Lung (tissue), 12 donors: ENCODE results near the gene DOK6. TPM values are rescaled to one million over a fixed set of nuclear protein-coding genes. Genes with fewer than 3 reads are reported as not detected.

ENCODE experiments used
- ATAC-seq: fragments of 200-7000 bp; cut with Tn5 transposase; one replicate; pipeline ENCODE4 v1.9.1; 2020; ENCODE audit warnings: moderate number of reproducible peaks; ENCODE audit not compliant: insufficient read depth, low FRiP score
- DNase-seq, 3 donors: peaks; one replicate each; pipeline ENCODE4 v3.0.0-alpha.2; 2013 to 2017
- H3K27ac ChIP-seq, 2 donors: one replicate each; pipeline ENCODE4 v1.5.1; 2013; ENCODE audit warnings: mild to moderate bottlenecking in 2 of 2, moderate library complexity in 2 of 2, control low read depth in 1 of 2, inconsistent platforms in 1 of 2, low read depth in 1 of 2, low read length in 1 of 2
- H3K27me3 ChIP-seq, 3 donors: one replicate each; pipeline ENCODE4 v1.5.1; 2013; ENCODE audit warnings: low read length in 2 of 3; ENCODE audit not compliant: control insufficient read depth in 3 of 3, insufficient read depth in 3 of 3
- H3K36me3 ChIP-seq, 4 donors: one replicate each; pipeline ENCODE4 v1.5.1; 2013; ENCODE audit warnings: low read length in 4 of 4, mild to moderate bottlenecking in 1 of 4, moderate library complexity in 1 of 4; ENCODE audit not compliant: control insufficient read depth in 4 of 4, insufficient read depth in 4 of 4
- H3K4me1 ChIP-seq, 5 donors: one replicate each; pipeline ENCODE4 v1.5.1; 2013; ENCODE audit warnings: low read length in 5 of 5, mild to moderate bottlenecking in 2 of 5, moderate library complexity in 1 of 5; ENCODE audit not compliant: control insufficient read depth in 5 of 5, insufficient read depth in 5 of 5
- H3K4me3 ChIP-seq: one replicate; pipeline ENCODE4 v1.5.1; 2013; ENCODE audit warnings: mild to moderate bottlenecking, control low read depth, moderate library complexity
- H3K9ac ChIP-seq, 2 donors: one replicate each; pipeline ENCODE4 v1.5.1; 2013; ENCODE audit warnings: low read length in 2 of 2, control low read depth in 1 of 2; ENCODE audit not compliant: insufficient read depth in 1 of 2
- H3K9me3 ChIP-seq, 4 donors: one replicate each; pipeline ENCODE4 v1.5.1; 2013; ENCODE audit warnings: low read length in 3 of 4, mild to moderate bottlenecking in 1 of 4, moderate library complexity in 1 of 4; ENCODE audit not compliant: control insufficient read depth in 4 of 4, insufficient read depth in 3 of 4
- CTCF ChIP-seq: IDR thresholded peaks from 2 replicates; pipeline ENCODE4 v1.5.1; 2012; ENCODE audit warnings: mild to moderate bottlenecking; ENCODE audit errors: control extremely low read depth, extremely low read depth
- WGBS, 2 donors: extraction: QIAGEN DNeasy Blood & Tissue Kit; methylation state at CpG; one replicate each; pipeline ENCODE4 v1.1.7; 2013; 5-methylcytosine and 5-hydroxymethylcytosine counted together
- polyA plus RNA-seq, 2 donors: library from polyadenylated mRNA; stranded (reverse); fragments of 200-250 nt; gene quantifications; one replicate each; pipeline ENCODE4 v1.2.1, GENCODE V29; 2013
- total RNA-seq, 2 donors: library from RNA; depleted of rRNA in 1 of 2; stranded (reverse); fragments of >200 nt in 1 of 2; gene quantifications; one replicate each; pipeline ENCODE4 v1.2.1, GENCODE V29; 2014 to 2021
- donor health status: control.
- donor health status: control.
- donor health status: Bipolar disorder and iron deficiency.
- donor health status: healthy.
- donor health status: DM: yes; HTN: yes; CAD: no.

Gene DOK6
- total and polyA plus RNA-seq, 4 donors, result 0.61 to 21.3 (median 2.7) TPM

DNA sequence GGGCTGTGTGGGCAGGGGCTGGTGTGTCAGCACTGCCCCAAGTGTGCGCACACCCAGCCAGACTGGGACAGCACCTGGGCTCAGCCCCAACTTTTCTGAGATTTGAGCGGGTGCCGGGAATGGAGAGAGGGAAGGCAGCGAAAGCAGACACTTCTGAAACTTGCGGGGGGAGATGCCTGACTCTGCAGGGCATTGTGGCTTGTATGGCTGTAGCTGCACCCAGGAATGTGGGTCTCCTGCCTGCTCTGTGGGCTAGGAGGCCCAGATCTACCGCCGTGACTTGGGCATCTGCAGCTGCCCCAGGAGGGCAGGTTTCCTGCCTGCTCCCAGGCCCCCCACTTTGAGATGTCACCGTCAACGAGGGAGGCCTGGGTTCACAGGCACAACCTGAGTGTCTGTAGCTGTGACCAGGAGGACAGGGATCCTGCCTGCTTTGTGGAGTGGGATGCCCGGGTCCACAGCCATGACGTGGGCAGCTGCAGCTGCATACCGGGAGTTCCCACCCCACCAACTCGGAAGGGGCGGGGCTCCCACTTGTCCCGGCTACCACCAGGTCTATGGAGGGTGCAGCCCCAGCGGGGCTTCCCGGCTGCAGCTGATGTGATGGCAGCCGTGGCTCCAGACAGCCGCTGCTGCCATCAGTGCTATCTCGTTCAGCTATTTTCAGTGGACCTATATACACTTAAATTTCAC is 95.3 kb downstream of the DOK6 start:
- H3K36me3 ChIP-seq, result peaks cover 0 to 5% (median 0%) of the 10 kb centered on the region in 4 donors
- H3K4me1 ChIP-seq, result peaks cover 0 to 7% (median 0%) of the 10 kb centered on the region in 5 donors
- H3K4me3 ChIP-seq, result no peak overlapping the region
- 88 to 90% methylated on average over 20 of the region's 20 CpGs for WGBS, 2 donors
- no peak for ATAC-seq
- no peak for TF ChIP-seq CTCF
- no peak for DNase-seq
- no peaks in the 10 kb centered on the region for H3K27me3 ChIP-seq
- H3K27ac ChIP-seq, result no peak overlapping the region
- no peak overlapping the region for H3K9ac ChIP-seq
- peaks cover 0 to 8% (median 0%) of the 10 kb centered on the region in 4 donors for H3K9me3 ChIP-seq

DNA sequence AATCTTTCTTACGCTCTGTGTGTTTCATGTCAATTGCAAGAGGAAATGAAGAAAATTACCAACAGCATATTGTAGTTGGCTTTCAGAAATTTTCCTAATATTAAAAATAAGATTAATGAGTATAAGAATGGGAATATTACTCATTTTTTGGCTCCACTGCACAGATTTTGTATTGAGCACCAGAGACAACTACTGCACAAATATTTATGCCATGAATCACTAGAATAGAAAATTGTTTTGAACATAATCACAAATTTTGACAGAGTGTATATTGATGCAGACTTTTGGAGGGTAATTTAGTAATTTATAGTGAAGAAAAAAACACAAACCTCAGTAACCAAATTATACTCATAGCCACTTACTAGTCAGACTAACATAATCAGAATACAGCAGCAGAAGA is 118.3 kb downstream of the DOK6 start:
- WGBS, 2 donors, result 91 to 97% methylated on average over 1 of the region's 1 CpG
- DNase-seq (no peak), ATAC-seq (no peak)
- Histone ChIP-seq H3K36me3 (no peaks in the 10 kb centered on the region), H3K27me3 (no peaks in the 10 kb centered on the region), H3K9me3 (no peaks in the 10 kb centered on the region), H3K27ac (no peak overlapping the region), H3K4me1 (no peaks in the 10 kb centered on the region), H3K9ac (no peak overlapping the region), H3K4me3 (no peak overlapping the region)
- TF ChIP-seq CTCF, result no peak

DNA sequence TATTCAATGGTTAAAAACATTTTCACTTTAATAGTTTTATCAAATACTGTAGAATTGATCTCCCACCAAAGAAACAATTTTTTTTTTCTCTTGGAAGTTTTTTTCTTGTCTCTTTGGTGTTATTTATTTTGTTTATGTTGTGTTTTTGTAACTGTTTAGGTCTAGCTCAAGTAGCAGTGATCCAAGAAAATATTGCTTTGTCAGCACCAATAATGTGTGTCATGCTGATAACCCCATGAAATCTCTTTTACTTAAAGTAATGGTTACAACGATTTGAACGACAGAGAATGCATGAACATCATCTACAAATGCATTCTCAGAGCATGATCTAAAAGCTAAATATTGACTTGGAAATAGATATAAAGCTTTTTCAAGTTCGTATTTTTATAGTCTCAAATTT is 122.9 kb downstream of the DOK6 start:
- ATAC-seq (no peak), DNase-seq (no peak)
- 79 to 86% methylated on average over 3 of the region's 3 CpGs for WGBS, 2 donors
- no peak for TF ChIP-seq CTCF
- Histone ChIP-seq H3K9me3 (no peaks in the 10 kb centered on the region), H3K36me3 (no peaks in the 10 kb centered on the region), H3K4me3 (no peak overlapping the region), H3K9ac (no peak overlapping the region), H3K27me3 (no peaks in the 10 kb centered on the region), H3K27ac (no peak overlapping the region), H3K4me1 (peaks cover 0 to under 1% (median 0%) of the 10 kb centered on the region in 5 donors)

GRCh38 chr18:69528435-69528834 is 127.7 kb downstream of the DOK6 start:
- Histone ChIP-seq H3K27me3 (no peaks in the 10 kb centered on the region), H3K9me3 (no peaks in the 10 kb centered on the region), H3K4me3 (no peak overlapping the region), H3K36me3 (no peaks in the 10 kb centered on the region), H3K27ac (no peak overlapping the region), H3K4me1 (peaks cover 0 to 4% (median 0%) of the 10 kb centered on the region in 5 donors), H3K9ac (no peak overlapping the region)
- DNase-seq (no peak), ATAC-seq (no peak)
- WGBS, 2 donors, result 88 to 89% methylated on average over 3 of the region's 3 CpGs
- no peak for TF ChIP-seq CTCF
